ENCODE measurements around the gene OR4C15.

OR4C15 gene

DNA sequence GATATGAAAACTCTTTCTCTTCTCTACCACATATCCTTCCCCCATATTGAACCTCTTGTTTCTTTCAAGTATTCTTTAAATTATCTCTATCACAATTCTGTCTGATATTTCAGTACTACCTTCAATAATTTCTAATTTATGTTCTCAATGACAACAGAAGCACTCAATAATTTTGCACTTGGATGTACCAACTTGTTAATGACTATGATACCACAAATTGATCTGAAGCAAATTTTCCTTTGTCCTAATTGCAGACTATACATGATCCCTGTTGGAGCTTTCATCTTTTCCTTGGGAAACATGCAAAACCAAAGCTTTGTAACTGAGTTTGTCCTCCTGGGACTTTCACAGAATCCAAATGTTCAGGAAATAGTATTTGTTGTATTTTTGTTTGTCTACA, at the start of gene OR4C15:
Gene OR4C15, plus strand, starts transcription at position 301 of the 400 bp plus-strand sequence. Its CDS starts 0 bp downstream, at position 301.
- DNase-seq, result no peak

DNA sequence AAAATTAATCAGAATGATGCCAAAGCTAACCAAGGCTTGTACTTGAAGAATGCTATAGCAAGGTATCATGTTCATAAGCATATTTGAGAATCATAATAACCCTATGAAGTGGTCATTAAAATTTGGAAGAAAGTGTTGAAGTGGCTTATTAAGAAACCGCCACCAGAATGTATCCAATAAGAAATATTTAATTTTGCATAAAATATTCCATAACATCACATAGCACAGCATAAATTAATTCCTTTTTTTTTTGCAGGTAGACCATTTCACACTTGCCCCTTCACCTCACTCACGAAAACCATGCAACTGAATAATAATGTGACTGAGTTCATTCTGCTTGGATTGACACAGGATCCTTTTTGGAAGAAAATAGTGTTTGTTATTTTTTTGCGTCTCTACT, 17.6 kb downstream of the OR4C15 start, which contains the start of gene OR4C16:
Gene OR4C16, plus strand, starts transcription at position 301 of the 400 bp plus-strand sequence. Its CDS starts 0 bp downstream, at position 301.
- DNase-seq, result no peak

DNA sequence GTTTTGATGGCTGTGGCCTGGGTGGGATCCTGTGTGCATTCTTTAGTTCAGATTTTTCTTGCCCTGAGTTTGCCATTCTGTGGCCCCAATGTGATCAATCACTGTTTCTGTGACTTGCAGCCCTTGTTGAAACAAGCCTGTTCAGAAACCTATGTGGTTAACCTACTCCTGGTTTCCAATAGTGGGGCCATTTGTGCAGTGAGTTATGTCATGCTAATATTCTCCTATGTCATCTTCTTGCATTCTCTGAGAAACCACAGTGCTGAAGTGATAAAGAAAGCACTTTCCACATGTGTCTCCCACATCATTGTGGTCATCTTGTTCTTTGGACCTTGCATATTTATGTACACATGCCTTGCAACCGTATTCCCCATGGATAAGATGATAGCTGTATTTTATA, 18.3 kb downstream of the OR4C15 start:
- no peak for DNase-seq
